Loucy (cell line): ENCODE results near the gene ADGRF4.

Experiments
- H2AFZ ChIP-seq: fragments of 200-600 bp; sonication (generic); 2 replicates; pipeline ENCODE4 v1.6.0; 2016; ENCODE audit warnings: antibody characterized with exemption, mild to moderate bottlenecking, low read length, moderate library complexity
- H3F3A ChIP-seq: fragments of 200-600 bp; 2 replicates; pipeline ENCODE4 v1.6.0; 2016; ENCODE audit warnings: antibody characterized with exemption, low read depth, mild to moderate bottlenecking
- H3K27me3 ChIP-seq: fragments of 200-600 bp; sonication (generic); 2 replicates; pipeline ENCODE4 v1.6.1; 2014; ENCODE audit warnings: low read length, mild to moderate bottlenecking; ENCODE audit not compliant: insufficient read depth, poor library complexity, severe bottlenecking
- H3K36me3 ChIP-seq: fragments of 200-600 bp; sonication (generic); 2 replicates; pipeline ENCODE4 v1.6.1; 2016; ENCODE audit warnings: low read length; ENCODE audit not compliant: insufficient read depth
- H3K4me1 ChIP-seq: fragments of 200-600 bp; sonication (generic); 2 replicates; pipeline ENCODE4 v1.5.1; 2014; ENCODE audit warnings: low read length, mild to moderate bottlenecking; ENCODE audit not compliant: insufficient read depth, poor library complexity, severe bottlenecking
- H3K4me2 ChIP-seq: fragments of 200-600 bp; sonication (generic); 2 replicates; pipeline ENCODE4 v1.6.0; 2014; ENCODE audit warnings: antibody characterized with exemption, low read length, low read depth, mild to moderate bottlenecking; ENCODE audit not compliant: poor library complexity, severe bottlenecking
- H3K4me3 ChIP-seq: fragments of 200-600 bp; sonication (generic); 2 replicates; pipeline ENCODE4 v1.5.1; 2014; ENCODE audit warnings: low read length, mild to moderate bottlenecking, mixed read lengths; ENCODE audit not compliant: poor library complexity, severe bottlenecking
- H3K79me2 ChIP-seq: fragments of 200-600 bp; sonication (generic); 2 replicates; pipeline ENCODE4 v1.6.1; 2014; ENCODE audit warnings: low read length; ENCODE audit not compliant: insufficient read depth
- H3K9ac ChIP-seq: fragments of 200-600 bp; sonication (generic); 2 replicates; pipeline ENCODE4 v1.6.0; 2014; ENCODE audit warnings: mild to moderate bottlenecking, low read depth, low read length, moderate library complexity; ENCODE audit not compliant: poor library complexity, severe bottlenecking
- H3K9me2 ChIP-seq: fragments of 200-600 bp; sonication (generic); replicated peaks from 2 replicates; pipeline ENCODE4 v1.6.1; 2016; ENCODE audit warnings: low read depth, low read length, mixed read lengths
- H3K9me3 ChIP-seq: fragments of 200-600 bp; sonication (generic); 2 replicates; pipeline ENCODE4 v1.6.1; 2014; ENCODE audit warnings: mild to moderate bottlenecking, antibody characterized with exemption, low read length, low read depth; ENCODE audit not compliant: insufficient read depth
- H4K20me1 ChIP-seq: fragments of 200-600 bp; sonication (generic); 2 replicates; pipeline ENCODE4 v1.6.0; 2014; ENCODE audit warnings: antibody characterized with exemption, low read length, mild to moderate bottlenecking; ENCODE audit not compliant: insufficient read depth, poor library complexity, severe bottlenecking
- CTCF ChIP-seq: fragments of 200-600 bp; sonication (generic); conservative IDR thresholded peaks from 2 replicates; pipeline ENCODE4 v1.5.1; 2014; ENCODE audit warnings: mild to moderate bottlenecking, antibody characterized with exemption, low read length
- EZH2phosphoT487 ChIP-seq: fragments of 200-600 bp; IDR thresholded peaks from 2 replicates; pipeline ENCODE4 v1.6.1; 2018; ENCODE audit warnings: antibody characterized with exemption, mild to moderate bottlenecking, moderate library complexity, borderline replicate concordance

ADGRF4 gene

GRCh38 chr6:47714802-47715201, 16.4 kb downstream of the ADGRF4 start:
- Histone ChIP-seq H3F3A (no peaks in the 10 kb centered on the region), H2AFZ (no peak overlapping the region), H3K9me2 (no peaks in the 10 kb centered on the region), H3K9me3 (no peaks in the 10 kb centered on the region), H3K4me1 (no peaks in the 10 kb centered on the region), H3K27me3 (peaks cover 100% of the 10 kb centered on the region), H3K9ac (no peak overlapping the region), H4K20me1 (no peaks in the 10 kb centered on the region), H3K79me2 (no peaks in the 10 kb centered on the region), H3K4me2 (no peak overlapping the region), H3K4me3 (no peak overlapping the region), H3K36me3 (no peaks in the 10 kb centered on the region)
- TF ChIP-seq CTCF, result no peak
- no peak for TF ChIP-seq EZH2phosphoT487

- no peaks in the 10 kb centered on the region for H4K20me1 ChIP-seq
- no peak overlapping the region for H3K9ac ChIP-seq
- no peaks in the 10 kb centered on the region for H3K36me3 ChIP-seq
- TF ChIP-seq CTCF (no peak), EZH2phosphoT487 (no peak)
- H3K79me2 ChIP-seq, result no peaks in the 10 kb centered on the region
- no peak overlapping the region for H2AFZ ChIP-seq
- no peak overlapping the region for H3K4me3 ChIP-seq
- no peaks in the 10 kb centered on the region for H3K4me1 ChIP-seq
- peaks cover 100% of the 10 kb centered on the region for H3K27me3 ChIP-seq
- H3F3A ChIP-seq, result no peaks in the 10 kb centered on the region
- H3K9me3 ChIP-seq, result no peaks in the 10 kb centered on the region
- H3K4me2 ChIP-seq, result no peak overlapping the region
- H3K9me2 ChIP-seq, result no peaks in the 10 kb centered on the region
Measured at GRCh38 chr6:47715782-47716181, 17.4 kb downstream of the ADGRF4 start.

GRCh38 chr6:47716207-47716606, 17.8 kb downstream of the ADGRF4 start:
- Histone ChIP-seq H3K9me3 (no peaks in the 10 kb centered on the region), H3K4me3 (no peak overlapping the region), H2AFZ (no peak overlapping the region), H3K9me2 (no peaks in the 10 kb centered on the region), H3K9ac (no peak overlapping the region), H3K27me3 (peaks cover 100% of the 10 kb centered on the region), H3K4me2 (no peak overlapping the region), H3K4me1 (no peaks in the 10 kb centered on the region), H3K36me3 (no peaks in the 10 kb centered on the region), H3K79me2 (no peaks in the 10 kb centered on the region), H4K20me1 (no peaks in the 10 kb centered on the region), H3F3A (no peaks in the 10 kb centered on the region)
- TF ChIP-seq CTCF, result no peak
- TF ChIP-seq EZH2phosphoT487, result no peak
